HG03521 (cell line): ENCODE data around the gene KIF6.
A peak's percentile ranks its signal among the peaks of the same experiment; 100 is the strongest.

ENCODE experiments used
- ATAC-seq: cut with Tn5 transposase; IDR thresholded peaks from one replicate; pipeline ENCODE4 v1.9.1; 2021; ENCODE audit warnings: mild to moderate bottlenecking, moderate library complexity; ENCODE audit not compliant: unreplicated experiment

KIF6 gene

GRCh38 chr6:39333644-39334438 lies 391.4 kb downstream of the KIF6 start:
- no peak for ATAC-seq

DNA sequence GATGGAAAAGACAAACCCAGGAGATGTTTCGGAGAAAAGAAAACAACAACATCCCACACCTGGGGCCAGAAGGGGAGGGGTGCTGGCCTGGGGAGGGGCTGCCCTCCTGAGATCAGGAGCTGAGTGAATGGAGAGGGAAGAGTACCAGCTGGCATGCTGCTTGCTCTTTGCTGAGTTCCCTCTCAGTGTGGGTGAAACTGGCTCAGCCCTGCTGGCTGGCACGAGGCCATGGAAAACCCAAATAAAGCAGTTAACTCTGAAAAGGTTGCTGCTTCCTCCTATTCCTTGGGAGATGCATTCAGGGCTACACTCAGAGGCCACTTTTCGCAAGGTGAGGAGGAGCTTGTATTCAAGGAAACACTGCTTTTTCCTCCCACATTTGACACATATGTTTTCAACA lies 394.7 kb downstream of the KIF6 start:
- ATAC-seq = no peak

DNA sequence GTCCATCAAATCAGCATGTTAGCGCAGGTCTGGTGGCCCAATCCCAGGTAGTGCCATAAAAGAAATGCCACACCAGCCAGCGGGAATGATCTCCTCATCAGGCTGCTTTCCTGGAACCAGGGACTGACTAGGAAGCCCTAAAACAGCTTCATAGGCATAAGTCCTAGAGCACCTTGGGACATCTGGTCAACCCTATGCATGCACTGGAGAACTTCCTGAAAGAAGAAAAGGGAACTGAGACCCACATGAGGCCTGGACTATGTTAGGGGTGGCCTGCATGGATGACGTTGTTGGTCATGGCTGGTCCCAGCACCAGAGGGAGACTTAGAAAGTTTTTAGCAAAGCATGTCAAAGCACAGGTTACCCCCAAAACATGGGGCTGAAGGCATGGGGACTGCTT lies 395.2 kb downstream of the KIF6 start:
- ATAC-seq = peak; percentile 72

GRCh38 chr6:39328066-39328465 lies 397.1 kb downstream of the KIF6 start:
- ATAC-seq = no peak

DNA sequence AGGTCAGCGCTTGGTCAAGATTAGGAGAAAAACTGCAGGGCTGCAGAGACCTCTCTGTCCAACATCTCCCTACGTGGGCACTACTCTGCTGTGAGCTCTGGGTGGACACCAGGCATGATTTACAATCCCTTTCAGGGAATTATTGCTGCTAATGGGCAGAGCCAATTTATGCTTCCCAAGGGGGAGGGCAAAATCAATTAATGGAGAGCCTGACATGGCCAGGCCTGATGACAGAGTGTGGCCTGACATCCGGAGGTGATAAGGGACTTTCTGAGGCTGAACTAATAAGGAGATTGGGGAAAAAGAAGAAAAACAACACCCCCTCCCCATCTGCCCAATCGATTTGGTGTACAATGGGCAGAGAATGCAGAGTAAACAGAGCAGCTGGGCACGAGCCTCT lies 397.7 kb downstream of the KIF6 start:
- no peak for ATAC-seq

- ATAC-seq = no peak
Measured at GRCh38 chr6:39322306-39322850, 402.8 kb downstream of the KIF6 start, which contains the start of gene KCNK16. TSS of gene KCNK16 (minus strand) at chr6:39322702. CDS start at chr6:39322540, 162 bp downstream.

DNA sequence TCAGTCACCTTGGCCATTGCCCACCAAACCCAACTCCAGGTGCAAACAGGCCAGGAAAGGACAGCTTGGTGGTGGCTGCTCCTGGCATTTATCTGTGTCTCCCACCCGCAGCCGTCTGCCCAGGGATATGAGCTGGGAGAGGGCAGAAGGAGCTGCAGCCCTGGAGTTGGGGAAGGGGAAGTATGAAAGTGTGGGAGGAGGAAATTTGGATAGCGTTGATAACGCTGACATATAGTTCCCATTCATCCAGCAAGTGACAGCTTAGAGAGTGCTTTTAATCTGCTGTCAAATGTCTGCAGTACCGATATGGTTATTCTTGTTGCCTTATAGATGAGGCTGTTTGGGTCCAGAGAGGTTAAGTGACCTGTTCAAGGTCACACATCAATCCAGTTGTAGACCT lies 403.4 kb downstream of the KIF6 start:
- ATAC-seq = no peak

DNA sequence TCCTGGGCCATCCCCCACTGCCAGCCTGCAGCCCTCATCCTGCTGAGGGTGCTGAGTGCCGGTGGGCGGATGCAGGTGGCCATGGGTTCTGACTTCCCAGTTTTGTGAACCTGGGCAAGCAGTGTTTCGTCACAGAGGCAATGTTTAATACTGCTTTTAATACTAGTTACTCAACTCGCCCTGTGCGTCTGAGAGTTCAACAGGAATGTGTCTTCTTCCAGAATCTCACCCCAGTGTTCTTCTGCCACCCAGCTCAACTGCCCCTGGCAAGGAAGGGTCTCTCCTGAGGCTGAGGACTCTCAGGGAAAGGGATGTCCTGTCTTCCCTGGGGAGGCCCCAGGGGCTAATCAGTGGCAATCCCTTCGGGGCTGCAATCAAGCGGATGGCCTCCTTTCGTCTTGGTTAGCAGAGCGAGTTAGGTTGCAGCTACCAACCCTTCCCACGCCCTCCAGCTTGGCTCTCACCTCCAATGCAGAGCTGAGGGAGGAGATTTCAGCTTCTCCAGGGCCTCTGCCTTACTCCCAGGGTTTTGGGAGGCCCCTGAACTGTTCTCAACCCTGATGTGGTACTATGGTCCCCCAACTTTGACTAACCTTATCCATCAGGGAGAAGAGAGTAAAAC lies 404.7 kb downstream of the KIF6 start:
- ATAC-seq = no peak

GRCh38 chr6:39319621-39320362 lies 405.4 kb downstream of the KIF6 start:
- ATAC-seq = no peak

DNA sequence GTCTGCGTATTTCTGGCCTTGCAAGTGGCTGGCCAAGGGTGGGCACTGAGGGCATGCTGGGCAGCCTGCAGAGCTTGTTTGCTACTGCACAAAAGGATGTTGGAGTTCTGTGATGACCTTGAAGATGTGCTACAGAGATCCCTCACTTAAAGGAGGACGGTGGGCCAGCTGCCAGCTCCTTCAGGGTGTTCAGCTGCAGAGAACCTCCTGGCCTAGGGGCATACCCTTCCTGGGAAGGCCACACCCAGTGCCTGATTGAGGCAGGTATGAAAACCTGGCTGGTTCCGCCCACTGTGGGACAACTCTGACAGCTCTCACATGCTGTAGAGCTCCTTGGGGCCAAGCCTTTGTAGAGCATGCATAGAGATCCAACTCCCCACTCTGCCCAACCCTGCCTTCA lies 408.0 kb downstream of the KIF6 start:
- ATAC-seq = no peak

DNA sequence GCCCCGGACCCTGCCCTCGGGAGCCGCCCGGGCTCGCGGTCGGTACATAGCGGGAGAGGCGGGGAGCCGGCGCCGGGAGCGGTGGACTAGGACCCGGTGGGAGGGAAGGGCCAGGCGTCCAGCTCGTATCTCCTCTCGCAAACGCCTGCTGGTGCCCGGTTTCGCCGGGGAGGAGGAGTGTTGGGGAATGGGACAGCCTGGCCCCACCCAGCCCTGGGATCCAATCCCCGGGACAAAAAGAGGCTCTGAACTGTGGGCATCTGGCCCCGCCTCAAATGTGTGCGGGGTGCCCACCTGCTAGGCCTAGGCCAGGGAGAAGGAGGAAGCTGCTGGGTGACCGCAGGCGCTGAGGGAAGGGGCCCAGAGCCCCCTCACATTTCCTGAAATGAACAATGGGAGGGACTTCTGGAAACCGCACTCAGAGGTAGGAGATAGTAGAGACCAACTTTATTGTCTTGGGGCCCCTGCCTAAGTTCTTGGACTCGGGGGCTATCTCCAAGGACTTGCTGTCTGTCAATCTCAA lies 410.9 kb downstream of the KIF6 start, which contains the start of gene KCNK17:
Gene KCNK17 (minus strand): TSS at position 147 of the 523 bp plus-strand sequence. CDS start 99 bp downstream, at position 48.
- no peak for ATAC-seq

- no peak for ATAC-seq
Measured at GRCh38 chr6:39313526-39314272, 411.5 kb downstream of the KIF6 start.

GRCh38 chr6:39312912-39313525 lies 412.2 kb downstream of the KIF6 start:
- no peak for ATAC-seq

- ATAC-seq = no peak
Measured at GRCh38 chr6:39310542-39310941, 414.7 kb downstream of the KIF6 start.

GRCh38 chr6:39309942-39310531 lies 415.2 kb downstream of the KIF6 start:
- ATAC-seq = no peak

DNA sequence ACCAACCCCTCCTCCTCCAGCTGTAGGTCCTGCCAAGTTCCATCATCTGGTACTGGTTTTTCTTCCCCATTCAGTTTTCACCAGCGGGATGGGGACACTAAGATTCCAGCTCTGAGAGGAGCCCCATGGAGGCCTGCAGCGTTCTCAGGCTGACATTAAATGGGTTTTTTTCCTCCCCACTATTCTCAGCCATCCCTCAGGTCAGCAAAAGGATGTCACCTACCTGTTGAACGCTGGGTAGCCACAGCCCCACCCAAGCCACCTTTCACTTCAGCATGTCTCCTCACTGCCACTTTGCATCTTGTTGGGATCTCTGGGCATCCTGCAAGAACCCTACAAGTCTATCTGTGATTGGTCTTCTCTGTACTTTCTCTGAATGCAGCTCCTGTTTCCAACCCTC lies 417.7 kb downstream of the KIF6 start:
- ATAC-seq = no peak

- ATAC-seq = no peak
Measured at GRCh38 chr6:39304951-39305350, 420.3 kb downstream of the KIF6 start.

DNA sequence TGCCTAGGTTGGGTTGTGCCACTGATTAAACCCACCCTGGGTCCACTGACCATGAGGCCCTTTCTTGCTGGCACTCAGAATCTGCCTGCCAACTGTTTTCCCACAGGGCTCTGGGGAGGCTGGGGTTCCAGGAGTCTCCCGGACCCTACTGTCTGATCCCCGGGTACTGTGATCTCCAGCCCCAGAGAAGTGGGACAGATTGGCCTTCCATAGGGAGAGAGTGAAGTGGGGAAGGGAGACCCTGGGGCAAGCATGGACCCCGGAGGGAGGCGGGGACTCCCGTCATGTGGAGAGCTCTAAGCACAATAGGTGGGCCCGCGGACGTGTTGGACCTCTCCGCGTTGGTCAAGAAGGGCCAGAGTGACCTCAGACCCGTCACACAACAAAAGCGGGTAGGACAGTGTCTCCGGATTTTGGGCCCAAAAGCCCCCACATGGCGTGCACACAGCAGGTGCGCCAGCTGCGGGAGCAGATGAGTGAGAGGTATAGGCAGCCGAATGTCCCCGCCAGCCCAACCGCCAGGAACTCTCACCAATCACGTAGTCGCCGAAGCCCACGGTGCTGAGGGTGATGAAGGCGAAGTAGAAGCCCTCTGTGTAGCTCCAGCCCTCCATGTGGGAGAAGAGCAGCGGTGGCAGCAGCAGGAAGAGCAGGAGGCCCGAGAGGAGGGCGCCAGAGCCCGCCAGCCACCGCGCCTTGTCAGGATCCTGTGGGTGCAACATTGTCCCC lies 421.6 kb downstream of the KIF6 start:
- no peak for ATAC-seq
